HG03175 (cell line): ENCODE data around the gene PPP1R3F.

Experiments used
- ATAC-seq: cut with Tn5 transposase; IDR thresholded peaks from one replicate; pipeline ENCODE4 v1.9.1; 2021; ENCODE audit warnings: mild to moderate bottlenecking, moderate library complexity; ENCODE audit not compliant: unreplicated experiment

PPP1R3F gene, protein sequence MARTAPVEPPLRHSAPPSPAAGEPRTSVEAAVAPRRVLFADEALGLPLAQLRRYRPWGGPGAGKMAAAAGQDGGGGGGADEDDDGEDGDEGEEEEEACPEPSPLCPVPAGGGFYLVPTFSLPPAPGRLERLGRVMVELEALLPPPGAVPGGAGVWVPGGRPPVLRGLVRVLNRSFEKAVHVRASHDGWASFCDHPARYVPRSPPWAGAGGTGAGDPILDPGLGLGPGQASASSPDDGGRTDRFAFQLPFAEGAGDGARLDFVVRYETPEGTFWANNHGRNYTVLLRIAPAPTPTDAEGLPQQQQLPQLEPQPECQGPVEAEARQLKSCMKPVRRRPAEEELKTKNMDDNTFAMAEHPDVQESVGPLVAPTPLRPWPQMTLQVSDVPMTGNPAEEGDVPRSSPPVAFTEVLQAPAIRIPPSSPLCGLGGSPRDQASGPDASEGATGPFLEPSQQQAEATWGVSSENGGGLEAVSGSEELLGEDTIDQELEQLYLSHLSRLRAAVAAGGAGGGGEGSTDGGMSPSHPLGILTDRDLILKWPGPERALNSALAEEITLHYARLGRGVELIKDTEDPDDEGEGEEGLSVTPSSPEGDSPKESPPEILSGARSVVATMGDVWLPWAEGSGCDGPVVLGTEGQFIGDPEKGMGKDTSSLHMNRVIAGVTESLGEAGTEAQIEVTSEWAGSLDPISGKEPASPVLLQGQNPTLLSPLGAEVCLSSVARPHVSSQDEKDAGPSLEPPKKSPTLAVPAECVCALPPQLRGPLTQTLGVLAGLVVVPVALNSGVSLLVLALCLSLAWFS

DNA sequence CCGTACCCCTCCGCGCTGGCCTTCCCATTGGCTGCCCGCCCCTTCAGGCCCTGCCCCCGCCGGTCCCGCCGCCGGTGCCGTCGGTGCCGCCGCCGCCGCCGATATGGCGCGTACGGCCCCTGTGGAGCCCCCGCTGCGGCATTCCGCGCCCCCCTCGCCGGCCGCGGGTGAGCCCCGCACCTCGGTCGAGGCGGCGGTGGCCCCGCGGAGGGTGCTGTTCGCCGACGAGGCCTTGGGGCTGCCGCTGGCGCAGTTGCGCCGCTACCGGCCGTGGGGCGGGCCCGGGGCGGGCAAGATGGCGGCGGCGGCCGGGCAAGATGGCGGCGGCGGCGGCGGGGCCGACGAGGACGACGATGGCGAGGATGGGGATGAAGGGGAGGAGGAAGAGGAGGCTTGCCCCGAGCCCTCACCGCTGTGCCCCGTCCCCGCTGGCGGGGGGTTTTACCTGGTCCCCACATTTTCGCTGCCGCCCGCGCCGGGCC, at the start of gene PPP1R3F:
Gene PPP1R3F, plus strand, starts transcription at position 27 of the 482 bp plus-strand sequence. Its CDS starts 77 bp downstream, at position 104.
- ATAC-seq: peak; percentile 28

DNA sequence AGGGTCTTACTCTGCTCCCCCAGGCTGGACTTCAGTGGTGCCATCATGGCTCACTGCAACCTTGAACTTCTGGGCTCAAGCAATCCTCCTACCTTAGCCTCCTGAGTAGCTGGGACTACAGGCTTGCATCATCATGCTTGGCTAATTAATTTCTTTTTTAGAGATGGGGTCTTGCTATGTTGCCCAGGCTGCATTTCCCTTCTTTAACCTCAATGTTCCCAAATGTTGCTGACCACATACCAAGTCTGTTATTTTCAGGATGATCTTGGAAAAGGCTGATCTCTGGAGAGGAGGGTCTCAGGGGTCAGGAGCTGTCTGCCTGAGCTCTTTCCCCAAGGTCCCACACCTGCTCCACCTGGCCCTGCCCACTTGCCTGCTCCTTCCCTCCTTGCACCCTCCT, 49.5 kb upstream of the PPP1R3F start:
- no peak for ATAC-seq

DNA sequence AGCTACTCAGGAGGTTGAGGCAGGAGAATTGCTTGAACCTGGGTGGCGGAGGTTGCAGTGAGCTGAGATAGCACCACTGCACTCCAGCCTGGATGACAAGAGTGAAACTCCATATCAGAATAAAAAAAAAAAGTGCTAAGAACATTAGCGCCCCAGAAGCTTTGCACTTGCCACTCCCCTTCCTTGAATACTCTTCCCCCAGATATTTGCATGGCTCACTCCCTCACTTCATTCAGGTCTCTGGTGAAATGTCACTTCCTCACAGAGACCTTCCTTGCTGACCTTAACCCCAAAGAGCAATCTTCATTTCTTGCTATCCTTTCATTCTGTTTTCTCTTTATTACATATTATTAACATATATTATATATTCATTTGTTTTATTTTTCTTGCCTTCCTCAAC, 47.7 kb upstream of the PPP1R3F start:
- ATAC-seq: no peak

DNA sequence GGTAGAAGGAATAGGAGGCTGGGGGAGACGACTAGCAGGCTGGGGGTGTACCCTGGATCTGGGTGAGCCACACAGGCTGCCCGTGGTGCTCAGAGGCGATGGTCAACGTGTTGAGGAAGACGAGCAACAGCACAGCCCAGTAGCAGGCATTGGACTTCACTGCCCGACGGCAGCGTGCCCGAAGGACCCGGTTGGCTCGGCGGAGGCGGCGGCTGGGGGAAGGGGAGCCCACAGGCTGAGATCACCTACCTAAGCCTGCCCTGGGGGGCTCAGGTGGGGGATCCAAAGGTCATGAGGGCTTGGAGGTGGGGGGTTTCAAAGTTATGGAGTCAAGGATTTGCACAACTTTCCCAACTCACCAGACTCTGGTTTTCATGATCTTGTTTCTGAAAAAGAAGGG, 43.7 kb upstream of the PPP1R3F start:
- no peak for ATAC-seq

DNA sequence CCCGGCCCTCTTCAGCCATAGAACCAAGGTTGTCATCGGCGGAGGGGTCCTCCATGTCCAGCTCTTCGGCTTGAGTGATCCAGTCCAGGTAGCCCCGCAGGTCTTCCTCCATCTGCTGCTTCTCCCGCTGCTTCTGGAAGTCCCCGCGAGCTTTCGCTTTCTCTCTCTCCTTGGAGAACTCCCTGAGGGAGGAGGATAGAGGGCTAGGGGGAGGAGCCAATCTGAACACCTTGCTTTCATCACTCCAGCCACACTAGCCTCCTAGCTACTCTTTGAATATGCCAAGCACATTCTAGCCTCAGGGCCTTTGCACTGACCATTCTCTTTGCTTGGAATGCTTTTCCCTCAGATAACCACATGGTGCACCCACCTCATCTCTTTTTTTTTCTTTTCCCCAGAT, 42.6 kb upstream of the PPP1R3F start:
- no peak for ATAC-seq

DNA sequence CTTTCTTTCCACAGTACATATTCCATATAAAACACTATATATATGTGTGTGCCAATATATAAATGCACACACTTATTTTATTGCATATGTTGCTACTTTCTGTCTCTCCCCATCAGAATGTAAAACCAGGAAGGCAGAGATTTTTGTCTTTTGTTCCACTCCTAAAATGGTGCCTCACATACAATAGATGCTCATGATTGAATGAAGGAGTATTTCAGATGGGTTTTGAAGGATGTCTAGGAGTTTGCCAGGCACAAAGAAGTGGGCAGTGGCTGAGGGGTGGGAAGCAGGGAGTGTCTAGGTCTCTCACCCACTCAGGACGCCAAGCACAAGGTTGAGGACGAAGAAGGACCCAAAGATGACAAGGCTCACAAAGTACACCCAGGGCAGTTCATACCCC, 41.9 kb upstream of the PPP1R3F start:
- no peak for ATAC-seq

DNA sequence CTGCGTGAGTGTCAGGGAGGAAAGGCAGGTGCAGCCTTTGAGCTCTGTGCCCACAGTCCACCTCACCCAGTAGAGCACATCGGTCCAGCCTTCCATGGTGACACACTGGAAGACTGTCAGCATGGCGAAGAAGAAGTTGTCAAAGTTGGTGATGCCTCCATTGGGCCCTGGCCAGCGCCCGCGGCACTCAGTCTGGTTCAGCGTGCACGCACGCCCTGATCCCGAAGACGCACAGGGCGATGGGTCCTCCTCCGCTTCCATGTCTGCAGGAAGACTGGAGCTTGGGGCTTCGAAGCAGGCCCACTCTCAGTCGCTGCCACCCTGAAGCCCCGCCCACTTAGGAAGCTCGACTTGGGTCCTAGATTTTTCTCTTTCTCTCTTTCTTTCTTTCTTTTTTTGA, 41.4 kb upstream of the PPP1R3F start:
- no peak for ATAC-seq

DNA sequence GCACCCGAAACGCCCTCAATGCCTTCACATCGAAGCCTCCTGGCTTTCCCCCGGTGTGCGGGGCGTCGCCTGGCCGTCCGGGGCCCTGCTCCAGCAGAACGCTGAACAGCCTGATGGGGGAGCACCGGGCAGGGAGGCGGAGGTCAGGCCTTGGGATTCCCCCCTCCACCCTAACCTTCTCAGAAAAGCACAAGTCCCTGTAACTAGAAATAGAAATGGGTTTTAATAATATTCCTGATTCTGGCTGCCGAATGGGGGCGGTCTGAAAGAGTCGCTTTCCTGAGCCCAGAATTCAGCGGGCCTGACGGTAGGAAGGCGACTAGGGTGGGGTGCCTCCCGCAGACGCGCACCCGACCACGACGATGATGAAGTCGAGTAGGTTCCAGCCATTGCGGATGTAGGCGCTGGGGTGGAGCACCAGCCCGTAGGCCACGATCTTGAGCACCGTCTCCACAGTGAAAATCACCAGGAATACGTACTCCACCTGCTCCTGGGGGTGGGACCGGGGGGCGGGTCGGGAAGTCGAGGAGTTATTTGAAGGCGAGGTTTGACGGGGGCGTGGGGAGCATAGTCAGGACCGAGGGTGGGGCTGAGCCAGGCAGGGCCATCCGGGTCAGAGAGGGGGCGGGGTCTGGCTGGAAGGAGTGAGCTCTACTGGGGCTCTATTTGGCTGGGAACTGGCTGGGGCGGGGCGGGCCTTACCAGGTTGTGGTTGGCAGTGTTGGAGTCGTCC, 38.9 kb upstream of the PPP1R3F start:
- ATAC-seq: peak; percentile 60

DNA sequence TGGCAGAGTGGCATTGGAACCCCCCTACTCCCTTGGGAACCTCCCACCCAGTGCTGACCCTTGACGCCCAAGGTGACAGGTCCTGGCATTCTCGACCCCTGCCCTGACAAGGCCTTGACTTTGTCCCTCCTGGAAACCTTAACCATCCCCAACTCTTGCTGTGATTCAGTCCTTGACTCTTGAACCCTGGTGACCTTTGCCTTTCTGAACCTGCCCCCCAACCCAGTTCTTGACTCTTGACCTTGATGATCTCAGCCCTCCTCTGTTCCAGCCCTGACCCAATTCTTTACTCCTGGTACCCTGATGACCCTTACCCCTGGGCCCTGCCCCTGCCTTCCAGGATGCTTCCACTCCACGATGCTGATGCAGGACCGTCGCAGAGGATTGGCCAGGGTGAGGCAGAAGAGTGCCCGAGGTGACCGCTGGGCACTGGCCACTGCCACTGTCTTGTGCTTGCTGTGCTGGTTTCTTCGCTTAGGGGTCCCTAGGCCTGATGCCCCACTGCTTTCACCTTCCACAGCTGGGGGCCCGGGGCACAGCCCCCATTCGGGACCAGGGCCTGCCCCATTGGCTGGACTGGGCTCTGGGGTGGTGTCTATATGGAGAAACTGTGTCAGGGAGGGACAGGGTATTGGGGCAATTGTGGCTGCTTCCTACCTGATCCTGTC, 38.1 kb upstream of the PPP1R3F start:
- ATAC-seq: no peak

DNA sequence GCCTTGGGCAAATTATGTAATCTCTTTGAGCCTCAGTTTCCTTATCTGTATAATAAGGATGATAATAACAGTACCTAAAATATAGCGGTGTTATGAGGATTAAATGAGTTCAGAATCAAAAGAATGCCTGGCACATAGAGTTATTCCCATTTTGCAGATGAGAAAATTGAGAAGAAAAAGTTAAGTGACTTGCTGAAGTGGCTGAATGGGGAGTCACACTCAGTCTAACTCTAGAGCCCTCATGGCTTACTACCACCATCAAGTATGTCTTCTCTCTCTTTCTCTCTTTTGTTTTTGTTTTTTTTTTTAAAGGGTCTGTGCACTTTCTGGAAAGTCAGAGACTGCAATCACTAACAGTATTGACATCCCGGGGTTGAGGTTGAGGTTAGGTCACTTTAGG, 37.1 kb upstream of the PPP1R3F start:
- ATAC-seq: no peak

DNA sequence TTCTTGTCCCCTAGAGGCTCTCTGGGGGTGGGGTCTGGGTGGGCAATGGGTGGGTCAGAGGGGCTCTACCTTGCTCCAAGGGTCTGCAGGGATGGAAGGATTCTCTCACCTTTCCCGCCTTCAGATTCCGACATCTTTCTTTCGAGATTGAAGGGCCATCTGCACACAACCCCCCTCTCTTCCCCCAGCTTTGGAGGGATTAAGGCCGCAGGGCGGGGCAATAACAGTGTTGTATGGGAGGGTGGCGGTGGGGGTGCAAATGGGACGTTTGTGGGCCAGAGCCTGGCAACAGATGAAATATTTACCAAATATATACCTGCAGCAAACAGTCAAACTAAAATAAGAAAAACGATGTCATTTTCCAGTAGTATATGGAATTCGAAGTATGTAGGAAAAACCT, 36.4 kb upstream of the PPP1R3F start, which contains the start of gene CACNA1F:
Gene CACNA1F, minus strand, starts transcription at position 165 of the 400 bp plus-strand sequence. Its CDS starts 31 bp downstream, at position 134.
- no peak for ATAC-seq

DNA sequence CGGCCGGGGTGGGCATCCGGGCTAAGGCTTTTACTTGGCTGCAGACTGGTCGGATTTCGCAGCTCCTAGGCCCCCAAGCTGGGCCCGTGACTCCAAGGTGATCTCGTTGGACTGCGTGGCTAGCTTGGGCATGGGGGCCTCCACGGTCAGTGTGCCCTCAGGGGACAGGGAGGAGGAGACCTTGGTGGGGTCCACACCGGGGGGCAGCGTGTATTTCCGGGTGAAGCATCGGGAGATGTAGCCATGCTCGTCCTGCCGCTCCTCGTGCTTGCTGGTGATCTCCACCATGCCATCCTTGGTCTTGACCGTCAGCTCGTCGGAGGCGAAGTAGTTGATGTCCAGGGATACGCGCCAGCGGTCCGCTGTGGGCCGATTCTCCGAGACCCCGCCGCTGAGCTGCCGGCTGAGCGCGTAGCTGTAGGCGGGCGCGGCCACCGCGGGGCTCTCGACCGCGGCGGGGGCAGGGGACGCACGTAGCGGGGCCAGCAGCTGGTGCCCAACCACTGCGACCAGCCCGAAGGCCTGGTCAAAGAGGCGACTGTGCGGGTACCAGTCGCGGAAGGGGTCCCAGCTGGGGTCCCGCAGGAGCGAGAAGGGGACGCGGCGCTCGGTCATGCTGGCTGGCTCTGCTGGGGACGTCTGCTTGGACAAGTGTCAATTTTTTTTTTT, 35.6 kb upstream of the PPP1R3F start:
- ATAC-seq: no peak

DNA sequence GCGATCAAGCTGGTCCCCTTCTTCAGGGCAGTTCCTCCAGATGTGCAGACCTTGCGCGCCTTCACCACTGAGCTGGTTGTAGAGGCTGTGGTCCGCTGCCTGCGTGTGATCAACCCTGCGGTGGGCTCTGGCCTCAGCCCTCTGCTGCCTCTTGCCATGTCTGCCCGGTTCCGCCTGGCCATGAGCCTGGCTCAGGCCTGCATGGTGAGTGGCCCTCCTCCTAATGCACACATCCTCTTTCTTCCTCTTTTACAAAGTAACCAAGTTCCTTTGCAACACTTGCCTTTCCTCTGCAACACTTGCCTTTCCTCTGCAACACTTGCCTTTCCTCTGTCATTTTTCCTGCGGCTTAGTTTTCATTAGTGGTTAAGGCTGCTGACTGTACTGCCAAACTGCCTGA, 32.5 kb upstream of the PPP1R3F start:
- no peak for ATAC-seq

DNA sequence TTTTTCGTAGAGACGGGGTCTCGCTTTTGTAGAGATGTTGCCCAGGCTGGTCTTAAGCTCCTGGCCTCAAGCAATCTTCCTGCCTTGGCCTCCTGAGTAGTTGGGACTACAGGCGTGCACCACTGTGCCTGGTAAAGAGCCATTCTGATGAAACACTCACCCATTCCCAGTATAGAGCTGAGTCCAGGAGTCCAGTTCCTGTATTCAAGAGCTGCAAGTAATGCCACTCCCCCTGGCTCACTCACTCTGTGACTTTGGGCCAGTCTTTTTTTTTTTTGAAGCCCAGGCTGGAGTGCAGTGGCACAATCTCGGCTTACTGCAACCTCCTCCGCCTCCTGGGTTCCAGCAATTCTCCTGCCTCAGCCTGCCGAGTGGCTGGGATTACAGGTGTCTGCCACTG, 30.9 kb upstream of the PPP1R3F start:
- ATAC-seq: no peak

DNA sequence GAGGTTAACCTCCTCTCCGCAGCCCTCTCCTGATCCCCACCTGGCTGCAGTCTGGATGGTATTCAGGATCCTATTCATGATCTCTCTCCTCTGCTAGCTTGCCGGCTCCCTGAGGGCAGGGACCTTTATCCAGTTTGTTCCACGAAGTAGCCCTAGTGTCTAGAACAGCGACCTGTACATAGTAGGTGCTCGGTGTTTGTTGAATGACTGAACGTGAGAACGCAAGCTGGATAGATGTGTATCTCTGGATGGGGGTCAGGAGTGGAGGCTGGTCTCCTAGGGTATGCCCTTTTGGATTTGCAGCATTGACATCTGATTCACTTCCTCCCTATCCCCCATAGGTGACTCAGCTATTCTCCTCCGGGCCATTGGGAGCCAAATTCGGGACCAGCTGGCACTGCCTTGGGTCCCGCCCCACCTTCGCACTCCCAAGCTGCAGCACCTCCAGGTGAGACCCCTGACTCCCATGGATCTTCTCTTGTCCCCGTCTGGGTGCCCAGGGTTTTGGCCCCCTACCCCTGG, 27.0 kb upstream of the PPP1R3F start:
- no peak for ATAC-seq

DNA sequence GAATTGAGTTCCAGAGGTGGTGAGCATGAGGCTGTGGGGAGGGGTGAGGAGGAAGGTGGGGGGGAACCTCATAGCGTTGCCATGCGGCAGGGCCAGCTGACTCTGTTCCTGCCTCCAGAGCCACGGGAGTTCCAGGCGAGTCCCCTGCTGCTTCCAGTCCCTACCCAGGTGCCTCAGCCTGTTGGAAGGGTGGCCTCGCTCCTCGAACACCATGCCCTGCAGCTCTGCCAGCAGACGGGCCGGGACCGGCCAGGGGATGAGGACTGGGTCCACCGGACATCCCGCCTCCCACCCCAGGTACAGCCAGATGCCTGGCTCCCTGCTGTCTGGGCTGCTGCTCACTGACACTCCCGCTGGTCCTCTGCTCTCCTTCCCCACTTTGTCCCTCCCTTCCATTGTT, 26.4 kb upstream of the PPP1R3F start:
- no peak for ATAC-seq

DNA sequence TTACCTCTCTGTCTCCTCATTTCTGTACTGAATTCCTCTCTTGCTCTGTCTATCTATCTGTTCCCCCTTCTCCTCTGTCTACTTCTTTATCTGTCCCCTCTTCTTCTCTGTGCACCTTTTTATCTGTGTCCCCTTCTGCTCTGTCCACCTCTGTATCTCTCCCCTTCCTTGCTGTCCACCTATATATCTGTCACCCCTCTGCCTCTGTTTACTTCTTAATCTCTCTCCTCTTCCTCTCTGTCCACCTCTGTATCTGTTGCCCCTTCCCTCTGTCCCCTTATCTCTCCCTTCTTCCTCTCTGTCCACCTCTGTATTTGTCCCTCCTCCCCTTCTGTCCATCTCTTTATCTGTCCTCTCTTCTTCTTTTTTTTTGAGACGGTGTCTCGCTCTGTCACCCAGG, 25.4 kb upstream of the PPP1R3F start:
- no peak for ATAC-seq

DNA sequence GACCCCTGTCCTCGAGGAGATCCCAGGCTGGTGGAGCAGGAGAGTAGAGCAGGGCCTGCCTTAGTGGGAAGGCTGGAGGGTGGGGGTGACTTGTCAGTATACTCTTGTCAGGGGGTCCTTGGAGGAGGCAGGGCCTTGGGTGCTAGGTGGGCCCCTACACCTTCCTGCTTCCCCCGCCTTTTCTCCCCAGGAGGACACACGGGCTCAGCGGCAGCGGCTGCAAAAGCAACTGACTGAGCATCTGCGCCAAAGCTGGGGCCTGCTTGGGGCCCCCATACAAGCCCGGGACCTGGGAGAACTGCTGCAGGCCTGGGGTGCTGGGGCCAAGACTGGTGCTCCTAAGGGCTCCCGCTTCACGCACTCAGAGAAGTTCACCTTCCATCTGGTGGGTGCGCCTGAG, 23.1 kb upstream of the PPP1R3F start:
- ATAC-seq: no peak

DNA sequence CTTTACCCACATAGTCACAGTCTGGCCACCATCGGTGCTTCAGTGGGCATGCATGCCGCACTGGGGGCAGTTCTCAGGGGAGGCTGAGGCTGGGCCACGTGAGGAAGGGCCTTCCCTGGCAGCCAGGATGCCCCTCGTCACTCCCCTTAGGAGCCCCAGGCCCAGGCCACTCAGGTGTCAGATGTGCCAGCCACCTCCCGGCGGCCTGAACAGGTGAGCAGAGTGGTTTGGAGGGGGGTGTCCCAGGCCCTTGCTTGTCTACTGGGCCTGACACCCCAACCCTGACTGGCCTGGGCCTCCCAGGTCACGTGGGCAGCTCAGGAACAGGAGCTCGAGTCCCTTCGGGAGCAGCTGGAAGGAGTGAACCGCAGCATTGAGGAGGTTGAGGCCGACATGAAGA, 22.2 kb upstream of the PPP1R3F start:
- ATAC-seq: no peak
